Measurements from ENCODE around the gene TXNDC11. TPM values are rescaled to one million over a fixed set of nuclear protein-coding genes. Genes with fewer than 3 reads are reported as not detected.

The TXNDC11 gene
- total and polyA plus RNA-seq, 9 of the 15 experiments (the other 6 are each of a cell fraction or from before 2014, with no cell fraction given): 0.66 to 32.6 (median 26.2) TPM

- TF ChIP-seq PTRF (tag; IDR thresholded peaks at IDR 0.05) (no peak), CREBBP (IDR thresholded peaks at IDR 0.05; ENCODE audit: low read depth, low read length) (no peak)
Observed at GRCh38 chr16:11638140-11638539, 104.5 kb downstream of the TXNDC11 start (continued).

DNA sequence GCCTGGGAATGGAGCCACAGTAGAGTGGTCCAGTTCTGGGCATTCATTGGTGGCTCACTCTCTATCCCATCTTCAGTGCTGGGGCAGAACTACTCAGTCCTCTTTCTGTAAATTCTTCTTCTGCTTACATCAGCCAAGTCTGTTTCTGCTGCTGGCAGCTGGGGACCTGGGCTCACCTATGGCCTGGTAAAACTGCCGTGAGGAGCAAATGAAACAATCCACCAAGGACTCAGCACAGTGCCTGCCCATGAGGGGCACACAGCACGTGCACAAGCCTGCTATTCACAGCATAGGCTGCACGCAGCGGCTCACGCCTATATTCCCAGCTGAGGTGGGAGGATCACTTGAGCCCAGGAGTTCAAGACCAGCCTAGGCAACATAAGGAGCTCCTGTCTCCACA lies 105.3 kb downstream of the TXNDC11 start:
- no peak for FAIRE-seq
- Histone ChIP-seq H3K4me2 (ENCODE audit: insufficient read depth, low read length) (no peak overlapping the region), H3K9ac (ENCODE audit: insufficient read depth in 1 of 2, low read depth in 2 of 2, low read length in 2 of 2) (no peak overlapping the region), H3K9me3 (replicated peaks; ENCODE audit: control insufficient read depth, insufficient read depth, low read depth, low read length) (no peaks in the 10 kb centered on the region), H3K27ac (ENCODE audit: extremely low read depth, low read depth, low read length) (no peak overlapping the region), H3K27me3 (ENCODE audit: control insufficient read depth in 2 of 2, insufficient read depth in 2 of 2, low read length in 2 of 2) (peaks cover 3 to 39% of the 10 kb centered on the region in 2 experiments; a peak in 4 of 5 replicates), H2AFZ (ENCODE audit: low read depth, low read length) (no peak overlapping the region), H3K4me3 (no peak overlapping the region), H4K20me1 (replicated peaks; ENCODE audit: control insufficient read depth, insufficient read depth, low read length) (0 out of 2 replicates have a peak, but pooled peaks cover 6% of the 10 kb centered on the region), H3K9me1 (ENCODE audit: control insufficient read depth, insufficient read depth, low read length) (no peaks in the 10 kb centered on the region), H3K36me3 (ENCODE audit: control insufficient read depth, insufficient read depth, low read length) (no peaks in the 10 kb centered on the region), H3K4me1 (replicated peaks in 1 of 2; ENCODE audit: control insufficient read depth in 2 of 2, insufficient read depth in 2 of 2, low read length in 2 of 2) (peaks cover 3 to 10% of the 10 kb centered on the region in 2 experiments; a peak in 4 of 5 replicates), H3K79me2 (ENCODE audit: control insufficient read depth, insufficient read depth, low read length) (no peaks in the 10 kb centered on the region)
- no peak for TF ChIP-seq HNRNPK (IDR thresholded peaks at IDR 0.05; ENCODE audit: low read depth, low read length, poor library complexity, severe bottlenecking)
- TF ChIP-seq SAP30 (IDR thresholded peaks at IDR 0.05; ENCODE audit: borderline replicate concordance, insufficient read depth, low read depth, low read length, poor library complexity, severe bottlenecking): no peak
- TF ChIP-seq, protein P1, sequence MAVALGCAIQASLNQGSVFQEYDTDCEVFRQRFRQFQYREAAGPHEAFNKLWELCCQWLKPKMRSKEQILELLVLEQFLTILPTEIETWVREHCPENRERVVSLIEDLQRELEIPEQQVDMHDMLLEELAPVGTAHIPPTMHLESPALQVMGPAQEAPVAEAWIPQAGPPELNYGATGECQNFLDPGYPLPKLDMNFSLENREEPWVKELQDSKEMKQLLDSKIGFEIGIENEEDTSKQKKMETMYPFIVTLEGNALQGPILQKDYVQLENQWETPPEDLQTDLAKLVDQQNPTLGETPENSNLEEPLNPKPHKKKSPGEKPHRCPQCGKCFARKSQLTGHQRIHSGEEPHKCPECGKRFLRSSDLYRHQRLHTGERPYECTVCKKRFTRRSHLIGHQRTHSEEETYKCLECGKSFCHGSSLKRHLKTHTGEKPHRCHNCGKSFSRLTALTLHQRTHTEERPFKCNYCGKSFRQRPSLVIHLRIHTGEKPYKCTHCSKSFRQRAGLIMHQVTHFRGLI (CRISPR knock-in tag; IDR thresholded peaks at IDR 0.05): no peak
- TF ChIP-seq HMBOX1 (IDR thresholded peaks at IDR 0.05): no peak
- TF ChIP-seq ZNF23 (CRISPR knock-in tag; IDR thresholded peaks at IDR 0.05): no peak
- no peak for TF ChIP-seq ZNF274 (IDR thresholded peaks at IDR 0.05; ENCODE audit: borderline replicate concordance, low read depth, low read length)
- TF ChIP-seq ESRRB (CRISPR knock-in tag; IDR thresholded peaks at IDR 0.05; ENCODE audit: borderline replicate concordance): no peak
- no TSS peak for BruUV-seq (replicated peaks)
- ChIA-PET CTCF (ENCODE audit: low intra/inter-chr PET ratio) (no interaction called here), POLR2A (interaction anchor here (2.2 kb wide), 1 partner anchor 10 kb away, joined by 8 read pairs; no protein-coding TSS in a partner anchor)
- 12% methylated on average over 5 of the region's 5 CpGs for WGBS (ENCODE audit: insufficient coverage, low coverage, missing lambda C conversion rate)
- ATAC-seq: no peak
- in situ Hi-C loops (cut with MboI): no loop called here
- no peak for DNase-seq (ENCODE audit: extremely low read depth in 1 of 4, low spot score in 3 of 4)
- intact Hi-C loops (cut with micrococcal nuclease): no loop called here
